ENCODE measurements around the gene LAMC2. TPM values are rescaled to one million over a fixed set of nuclear protein-coding genes. Genes with fewer than 3 reads are reported as not detected.

The LAMC2 gene
- total RNA-seq, 2 donors from 2014 or later: 30.7 to 55.0 TPM

DNA sequence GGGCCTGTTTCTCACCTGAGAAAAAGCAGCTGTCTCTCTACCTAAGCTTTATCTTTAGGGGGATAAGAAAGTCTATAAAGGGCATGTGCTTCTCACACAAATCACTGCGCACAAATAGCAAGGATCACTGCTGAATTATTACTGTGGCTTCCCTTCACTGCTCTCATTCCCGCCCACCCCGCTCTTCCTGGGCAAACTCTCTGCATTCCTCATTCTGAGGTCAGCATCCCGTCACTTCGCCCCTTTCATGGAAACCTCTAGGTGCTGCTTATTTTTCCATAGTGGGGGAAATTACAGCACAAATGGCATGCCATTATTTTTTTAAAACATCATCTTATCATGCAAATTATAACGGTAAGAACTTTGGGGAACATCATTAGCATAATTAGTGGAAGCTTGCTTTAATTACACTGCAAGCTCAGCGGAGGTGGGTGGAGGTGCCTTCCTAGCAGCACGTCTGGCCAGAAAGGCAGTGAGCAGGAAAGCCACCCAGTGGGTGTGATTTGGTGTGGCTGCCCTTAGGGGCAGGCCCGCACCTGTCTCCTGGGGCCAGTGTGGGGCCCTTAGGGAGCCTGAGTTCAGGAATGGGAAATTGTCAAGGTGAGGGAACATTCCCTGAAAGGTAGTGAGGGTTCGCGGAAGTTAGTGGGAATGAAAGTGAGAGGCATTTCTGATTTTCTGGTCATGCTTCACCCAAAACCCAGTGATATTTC, 105.9 kb downstream of the LAMC2 start:
- intact Hi-C loops (cut with DNase I, micrococcal nuclease): no loop called here
- DNase-seq: no peak
- no peak for ATAC-seq

DNA sequence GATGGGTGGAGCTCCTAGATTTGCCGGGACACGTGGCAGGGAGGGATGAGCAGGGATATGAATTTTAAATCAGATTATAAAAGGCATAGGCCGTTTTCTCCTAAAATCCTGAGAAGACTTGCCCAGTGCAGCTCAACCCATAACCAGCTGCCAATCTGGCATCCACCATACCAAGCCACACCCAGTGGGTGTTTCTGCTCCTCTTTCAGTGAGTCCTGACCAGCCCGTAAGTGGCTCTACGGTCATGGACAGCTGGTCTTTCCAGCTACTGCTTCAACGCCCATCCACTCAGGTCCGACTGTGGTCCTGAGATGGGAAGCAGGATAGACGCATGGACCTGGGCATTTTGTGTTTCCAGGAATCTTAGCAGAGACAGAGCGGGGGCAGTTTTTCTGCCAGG, 107.2 kb downstream of the LAMC2 start:
- intact Hi-C loops (cut with DNase I, micrococcal nuclease): no loop called here
- no peak for DNase-seq
- ATAC-seq: no peak

DNA sequence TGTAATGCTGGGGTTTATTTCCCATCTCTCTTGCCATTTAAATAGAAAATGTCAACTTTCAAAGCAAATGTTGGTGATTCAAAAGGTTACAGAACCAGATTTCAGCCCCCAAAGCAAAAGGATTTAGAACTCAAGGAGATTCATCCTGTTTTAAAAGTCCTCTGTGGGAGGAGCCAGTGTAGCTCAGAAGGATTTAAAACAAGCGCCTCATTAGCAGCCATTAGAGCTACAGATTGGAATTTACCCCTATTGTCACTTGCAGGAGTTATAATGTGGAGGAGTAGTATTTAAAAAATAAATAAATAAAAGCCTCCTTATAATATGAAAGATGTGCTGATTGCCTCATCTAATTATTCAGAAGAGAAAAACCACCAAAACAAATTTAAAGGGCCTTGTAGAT, 107.8 kb downstream of the LAMC2 start:
- no peak for DNase-seq
- ATAC-seq: no peak
- intact Hi-C loops (cut with DNase I, micrococcal nuclease): no loop called here

Other genes with a start within 250 kb of the LAMC2 start
- not detected for gene SHCBP1L, start 233.1 kb upstream of the LAMC2 start, total RNA-seq
- 10 to 100 TPM; 32.3 to 54.8 TPM for gene LAMC1, start 162.8 kb upstream of the LAMC2 start, total RNA-seq
- gene NMNAT2, start 232.1 kb downstream of the LAMC2 start, total RNA-seq: under 1 TPM; 0.18 to 0.84 TPM

All from left colon (tissue), 2 donors.